ENCODE measurements around the gene CHTF8.

The CHTF8 gene

GRCh38 chr16:69100071-69100691, 32.2 kb downstream of the CHTF8 start:
- no peaks in the 10 kb centered on the region for H3K36me3 ChIP-seq (ENCODE audit: control insufficient read depth in 2 of 2, insufficient read depth in 1 of 2, low read length in 2 of 2)
- no peaks in the 10 kb centered on the region for H3K4me1 ChIP-seq (ENCODE audit: control insufficient read depth, insufficient read depth, low read length)
- H3K27ac ChIP-seq (ENCODE audit: extremely low read depth, low read depth, low read length): no peak overlapping the region
- CTCF ChIA-PET: interaction anchor here (0.5 to 2.9 kb wide), 4 partner anchors 10 to 50 kb away, joined by 3 to 10 read pairs (median 4); no protein-coding TSS in a partner anchor
- POLR2A ChIA-PET: no interaction called here
- no peak for TF ChIP-seq ZNF561 (tag by site-specific recombination; IDR thresholded peaks at IDR 0.05; ENCODE audit: borderline replicate concordance)
- TF ChIP-seq ZBTB6 (tag by site-specific recombination; IDR thresholded peaks at IDR 0.05): peak; percentile 26; the same call in 1 of the 2 replicates
- 0 out of 2 replicates have a peak, but pooled peaks have one; percentile 11 for TF ChIP-seq EGR2 (tag by site-specific recombination; IDR thresholded peaks at IDR 0.05; ENCODE audit: low read depth)
- no peak for TF ChIP-seq PRDM10 (tag by site-specific recombination; IDR thresholded peaks at IDR 0.05)
- no peak overlapping the region for H3K4me3 ChIP-seq (ENCODE audit: low read depth, low read length)
- no peaks in the 10 kb centered on the region for H3K9me3 ChIP-seq (ENCODE audit: control insufficient read depth, insufficient read depth, low read depth, low read length)

GRCh38 chr16:69095193-69095592, 37.2 kb downstream of the CHTF8 start:
- no peak overlapping the region for H3K27ac ChIP-seq (ENCODE audit: extremely low read depth, low read depth, low read length)
- H3K4me1 ChIP-seq (ENCODE audit: control insufficient read depth, insufficient read depth, low read length): no peaks in the 10 kb centered on the region
- POLR2A ChIA-PET: no interaction called here
- H3K36me3 ChIP-seq (ENCODE audit: control insufficient read depth in 2 of 2, insufficient read depth in 1 of 2, low read length in 2 of 2): no peaks in the 10 kb centered on the region
- H3K9me3 ChIP-seq (ENCODE audit: control insufficient read depth, insufficient read depth, low read depth, low read length): no peaks in the 10 kb centered on the region
- TF ChIP-seq ZNF558 (tag by site-specific recombination; IDR thresholded peaks at IDR 0.05) (no peak), SP3 (tag by site-specific recombination; IDR thresholded peaks at IDR 0.05) (no peak), TCF7L2 (IDR thresholded peaks at IDR 0.05; ENCODE audit: borderline replicate concordance, low read depth, low read length) (no peak), SCRT2 (tag by site-specific recombination; IDR thresholded peaks at IDR 0.05) (no peak), HOXA7 (CRISPR knock-in tag; IDR thresholded peaks at IDR 0.05; ENCODE audit: borderline replicate concordance) (no peak), ZNF350 (tag by site-specific recombination; IDR thresholded peaks at IDR 0.05) (no peak), ZNF18 (tag by site-specific recombination; IDR thresholded peaks at IDR 0.05) (no peak), ZFP37 (tag by site-specific recombination; IDR thresholded peaks at IDR 0.05) (no peak), ZNF211 (tag by site-specific recombination; IDR thresholded peaks at IDR 0.05; ENCODE audit: low read depth) (no peak), ZNF335 (tag by site-specific recombination; conservative IDR thresholded peaks at IDR 0.05) (no peak), ZNF610 (tag by site-specific recombination; IDR thresholded peaks at IDR 0.05; ENCODE audit: borderline replicate concordance) (no peak), SETDB1 (IDR thresholded peaks at IDR 0.05; ENCODE audit: insufficient read length, low read length) (no peak), ZNF624 (tag by site-specific recombination; IDR thresholded peaks at IDR 0.05) (no peak), ZNF274 (IDR thresholded peaks at IDR 0.05; ENCODE audit: low read length) (no peak), ZNF274 (tag by site-specific recombination; IDR thresholded peaks at IDR 0.05; ENCODE audit: borderline replicate concordance) (no peak), ZNF626 (tag by site-specific recombination; IDR thresholded peaks at IDR 0.05) (no peak), ZNF19 (tag by site-specific recombination; IDR thresholded peaks at IDR 0.05; ENCODE audit: low read depth) (no peak), ZNF266 (tag by site-specific recombination; IDR thresholded peaks at IDR 0.05; ENCODE audit: low read depth) (no peak)
- CTCF ChIA-PET: interaction anchor here (2.2 kb wide), 1 partner anchor 18 kb away, joined by 7 read pairs; no protein-coding TSS in a partner anchor
- H3K4me3 ChIP-seq (ENCODE audit: low read depth, low read length): no peak overlapping the region

All from HEK293 (cell line).